ENCODE measurements around the gene FLT3LG.
A peak's percentile ranks its signal among the peaks of the same experiment; 100 is the strongest.

The FLT3LG gene

GRCh38 chr19:49473868-49474541 is at the start of gene FLT3LG:
Gene FLT3LG, plus strand, starts transcription at chr19:49474215. Its CDS starts 425 bp downstream, at chr19:49474640.
- no peak for DNase-seq (ENCODE audit: low read depth)
- in situ Hi-C loops (cut with HindIII; ENCODE audit: low sequenced_read_pairs), result no loop called here
- TF ChIP-seq CTCF (IDR thresholded peaks at IDR 0.05; ENCODE audit: low read depth, low read length, missing control alignments), result peak; percentile 98
- peak within 1 kb of the TSS; percentile 56 for H3K4me3 ChIP-seq (ENCODE audit: low read depth, low read length)

GRCh38 chr19:49425178-49425577 is 48.8 kb upstream of the FLT3LG start, which contains the start of gene GFY:
Gene GFY, plus strand, starts transcription at chr19:49425388. Its CDS starts 1,043 bp downstream, at chr19:49426431.
- TF ChIP-seq CTCF (IDR thresholded peaks at IDR 0.05; ENCODE audit: low read depth, low read length, missing control alignments), result no peak
- in situ Hi-C loops (cut with HindIII; ENCODE audit: low sequenced_read_pairs), result loop anchor here (5.0 kb wide), 1 partner anchor 43 kb away; no protein-coding TSS in a partner anchor
- H3K4me3 ChIP-seq (ENCODE audit: low read depth, low read length), result no peak within 1 kb of the TSS
- DNase-seq (ENCODE audit: low read depth), result no peak

GRCh38 chr19:49425922-49426592 is 48.0 kb upstream of the FLT3LG start:
- in situ Hi-C loops (cut with HindIII; ENCODE audit: low sequenced_read_pairs), result loop anchor here (5.0 kb wide), 1 partner anchor 44 kb away; no protein-coding TSS in a partner anchor
- TF ChIP-seq CTCF (IDR thresholded peaks at IDR 0.05; ENCODE audit: low read depth, low read length, missing control alignments), result no peak
- no peak for DNase-seq (ENCODE audit: low read depth)
- H3K4me3 ChIP-seq (ENCODE audit: low read depth, low read length), result no peak overlapping the region

GRCh38 chr19:49427339-49427738 is 46.7 kb upstream of the FLT3LG start:
- in situ Hi-C loops (cut with HindIII; ENCODE audit: low sequenced_read_pairs), result loop anchor here (5.0 kb wide), 1 partner anchor 45 kb away; no protein-coding TSS in a partner anchor
- no peak for TF ChIP-seq CTCF (IDR thresholded peaks at IDR 0.05; ENCODE audit: low read depth, low read length, missing control alignments)
- no peak overlapping the region for H3K4me3 ChIP-seq (ENCODE audit: low read depth, low read length)
- DNase-seq (ENCODE audit: low read depth), result no peak

GRCh38 chr19:49427855-49428546 is 46.0 kb upstream of the FLT3LG start:
- in situ Hi-C loops (cut with HindIII; ENCODE audit: low sequenced_read_pairs), result loop anchor here (5.0 kb wide), 1 partner anchor 46 kb away; no protein-coding TSS in a partner anchor
- no peak for DNase-seq (ENCODE audit: low read depth)
- H3K4me3 ChIP-seq (ENCODE audit: low read depth, low read length), result no peak overlapping the region
- TF ChIP-seq CTCF (IDR thresholded peaks at IDR 0.05; ENCODE audit: low read depth, low read length, missing control alignments), result no peak
